Heart right ventricle (tissue), 16 donors: ENCODE results near the gene USP40. TPM values are rescaled to one million over a fixed set of nuclear protein-coding genes. Genes with fewer than 3 reads are reported as not detected.
"Not testable (repeated sequence)": the region's sequence is repeated elsewhere in the genome, so short reads cannot be mapped to it uniquely, and the experiment has no call there.

Experiments
- ATAC-seq, 8 donors: fragments of 200-7000 bp; cut with Tn5 transposase; one replicate each; pipeline ENCODE4 v1.9.1; 2020; ENCODE audit warnings: mild to moderate bottlenecking in 8 of 8, moderate library complexity in 8 of 8, moderate number of reproducible peaks in 1 of 8
- DNase-seq, 2 donors: peaks; one replicate each; pipeline ENCODE4 v3.0.0-alpha.2; 2020
- H3K27ac ChIP-seq, 10 donors: fragments of 200-600 bp; sonication (generic) in 2 of 10; one replicate each; pipeline versions ENCODE4 v1.5.0 to v1.8.0; 2020 to 2022; ENCODE audit warnings: mild to moderate bottlenecking in 3 of 10
- H3K27me3 ChIP-seq, 7 donors: fragments of 200-600 bp; one replicate each; pipeline ENCODE4 v1.8.0; 2021 to 2022; ENCODE audit warnings: mild to moderate bottlenecking in 2 of 7
- H3K36me3 ChIP-seq, 9 donors: fragments of 200-600 bp; sonication (generic) in 1 of 9; one replicate each; pipeline versions ENCODE4 v1.5.0 to v1.8.0; 2020 to 2022; ENCODE audit warnings: mild to moderate bottlenecking in 2 of 9
- H3K4me1 ChIP-seq, 9 donors: fragments of 200-600 bp; sonication (generic) in 1 of 9; one replicate each; pipeline versions ENCODE4 v1.5.0 to v1.8.0; 2020 to 2022; ENCODE audit warnings: mild to moderate bottlenecking in 4 of 9
- H3K4me3 ChIP-seq, 10 donors: fragments of 200-600 bp; sonication (generic) in 2 of 10; one replicate each; pipeline versions ENCODE4 v1.5.0 to v1.8.0; 2020 to 2022; ENCODE audit warnings: mild to moderate bottlenecking in 7 of 10, moderate library complexity in 2 of 10
- H3K9me3 ChIP-seq, 11 donors: fragments of 200-600 bp in 10 of 11; sonication (generic) in 2 of 11; one replicate each; pipeline versions ENCODE4 v1.5.0 to v1.8.0; 2013 to 2022; ENCODE audit warnings: mild to moderate bottlenecking in 2 of 11, control low read depth in 1 of 11, moderate library complexity in 1 of 11
- WGBS, 2 donors: extraction: QIAGEN DNeasy Blood & Tissue Kit; methylation state at CpG; one replicate each; pipeline ENCODE4 v1.1.7; 2013; ENCODE audit warnings: inconsistent platforms in 1 of 2; 5-methylcytosine and 5-hydroxymethylcytosine counted together
- intact Hi-C, 10 donors: fragments of 100-400 bp; cut with DNase I; formaldehyde crosslinking; loops; one replicate each; pipeline versions ENCODE4 v1.11.1 to v1.14.2; 2022
- polyA plus RNA-seq, 2 donors: library from polyadenylated mRNA; stranded (reverse); fragments of 200-250 nt; gene quantifications; one replicate each; pipeline ENCODE4 v1.2.3, GENCODE V29; 2013
- total RNA-seq, 10 donors: library from RNA; stranded (reverse); fragmentation: NEBNext Ultra II Directional in 3 of 10; extraction: Animal tissue kit (Norgen Biotek cat#: 25700) in 3 of 10; gene quantifications; one replicate each; pipeline versions ENCODE4 v1.2.1 to v1.2.4, GENCODE V29; 2021 to 2023
- TF ChIP-seq, protein P1 (sequence below), 9 donors: fragments of 200-600 bp; sonication (generic) in 2 of 9; IDR thresholded peaks; one replicate each; pipeline versions ENCODE4 v1.5.0 to v1.8.0; 2021 to 2022; ENCODE audit warnings: antibody characterized with exemption in 9 of 9, mild to moderate bottlenecking in 5 of 9, moderate library complexity in 1 of 9
- donor health status: Arrhythmogenic right ventricular cardiomyopathy.
- donor health status: ischemic (EF 13 %, LVEDD 7.1; RV severe dilation, severe dysfunction).
- donor health status: healthy with polysubstance abuse.
- donor health status: DM: no; HTN: yes; CAD: no.
- donor health status: DM: no; HTN: no; CAD: no.
- donor health status: ischemic (EF 25% LVEDD 6.9; RV normal size, moderate dysfunction).
- donor health status: ischemic (EF 25% LVEDD 5.7; RV mildly dilated, moderate dysfunction).
- donor health status: healthy.
- donor health status: DM: yes; HTN: yes; CAD: no.
- donor health status: Ischemic cardiomyopathy.
- donor health status: ischemic (EF 35%, LVEDD 5.7; RV mildly dilated, moderate dysfunction).
- donor health status: nonischemic (EF 11% LVEDD 7.7; RV severe dilation, severe dysfunction).
- donor health status: DM: yes; HTN: yes; CAD: no.
- donor health status: PGD.
- donor health status: ischemic (EF 29% LVEDD 5.4; RV normal size, mild dysfunction).
- donor health status: nonischemic (EF 23%, LVEDD 6.1; RV moderate dilation, normal function).

USP40 gene
- total and polyA plus RNA-seq, 12 donors = 9.1 to 32.8 (median 16.1) TPM

DNA sequence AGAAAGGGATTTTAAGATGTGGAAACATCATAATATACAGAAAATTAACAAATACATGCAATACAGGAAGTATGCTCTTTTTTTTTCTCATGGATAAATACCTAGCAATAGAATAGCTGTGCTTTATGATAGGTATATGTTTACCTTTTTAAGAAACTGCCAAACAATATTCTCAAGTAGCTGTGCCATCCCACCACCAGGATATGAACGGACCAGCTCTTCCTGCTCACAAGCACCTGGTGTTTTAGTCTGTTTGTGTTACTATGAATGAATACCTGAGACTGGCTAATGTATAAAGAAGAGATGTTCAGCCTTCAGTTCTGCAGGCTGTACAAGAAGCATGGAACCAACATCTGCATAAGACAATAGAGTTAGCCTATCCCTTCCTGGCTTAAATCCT, 30.9 kb upstream of the USP40 start:
- Histone ChIP-seq H3K4me3 (no peak overlapping the region), H3K9me3 (no peaks in the 10 kb centered on the region), H3K27me3 (peaks cover 0 to 16% (median 7%) of the 10 kb centered on the region in 7 donors), H3K4me1 (no peaks in the 10 kb centered on the region), H3K36me3 (no peaks in the 10 kb centered on the region), H3K27ac (no peak overlapping the region)
- ATAC-seq = no peak
- TF ChIP-seq, protein P1, sequence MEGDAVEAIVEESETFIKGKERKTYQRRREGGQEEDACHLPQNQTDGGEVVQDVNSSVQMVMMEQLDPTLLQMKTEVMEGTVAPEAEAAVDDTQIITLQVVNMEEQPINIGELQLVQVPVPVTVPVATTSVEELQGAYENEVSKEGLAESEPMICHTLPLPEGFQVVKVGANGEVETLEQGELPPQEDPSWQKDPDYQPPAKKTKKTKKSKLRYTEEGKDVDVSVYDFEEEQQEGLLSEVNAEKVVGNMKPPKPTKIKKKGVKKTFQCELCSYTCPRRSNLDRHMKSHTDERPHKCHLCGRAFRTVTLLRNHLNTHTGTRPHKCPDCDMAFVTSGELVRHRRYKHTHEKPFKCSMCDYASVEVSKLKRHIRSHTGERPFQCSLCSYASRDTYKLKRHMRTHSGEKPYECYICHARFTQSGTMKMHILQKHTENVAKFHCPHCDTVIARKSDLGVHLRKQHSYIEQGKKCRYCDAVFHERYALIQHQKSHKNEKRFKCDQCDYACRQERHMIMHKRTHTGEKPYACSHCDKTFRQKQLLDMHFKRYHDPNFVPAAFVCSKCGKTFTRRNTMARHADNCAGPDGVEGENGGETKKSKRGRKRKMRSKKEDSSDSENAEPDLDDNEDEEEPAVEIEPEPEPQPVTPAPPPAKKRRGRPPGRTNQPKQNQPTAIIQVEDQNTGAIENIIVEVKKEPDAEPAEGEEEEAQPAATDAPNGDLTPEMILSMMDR (IDR thresholded peaks at IDR 0.05) = no peak
- intact Hi-C loops = no loop called here
- DNase-seq = no peak
- WGBS, 2 donors = 52 to 67% methylated on average over 1 of the region's 1 CpG

GRCh38 chr2:233593201-233593600, 26.6 kb upstream of the USP40 start:
- no peaks in the 10 kb centered on the region for H3K4me1 ChIP-seq
- no peaks in the 10 kb centered on the region for H3K9me3 ChIP-seq
- no peaks in the 10 kb centered on the region for H3K36me3 ChIP-seq
- TF ChIP-seq, protein P1 (IDR thresholded peaks at IDR 0.05) = no peak
- no peak overlapping the region for H3K4me3 ChIP-seq
- no peak for ATAC-seq
- 81 to 83% methylated on average over 8 of the region's 8 CpGs for WGBS, 2 donors
- DNase-seq = no peak
- peaks cover 0 to 27% (median 3%) of the 10 kb centered on the region in 7 donors for H3K27me3 ChIP-seq
- H3K27ac ChIP-seq = no peak overlapping the region
- intact Hi-C loops = no loop called here

GRCh38 chr2:233592706-233593105, 26.1 kb upstream of the USP40 start:
- H3K9me3 ChIP-seq, ATAC-seq, DNase-seq, H3K4me3 ChIP-seq, intact Hi-C loops, H3K27ac ChIP-seq, H3K4me1 ChIP-seq, H3K36me3 ChIP-seq: not testable (repeated sequence)
- WGBS, 2 donors = 97 to 100% methylated on average over 1 of the region's 1 CpG
- H3K27me3 ChIP-seq = peaks cover 0 to 27% (median 3%) of the 10 kb centered on the region in 7 donors

- peaks cover 0 to 50% (median 13%) of the 10 kb centered on the region in 7 donors for H3K27me3 ChIP-seq
- DNase-seq (no peak), ATAC-seq (no peak)
- TF ChIP-seq, protein P1 (IDR thresholded peaks at IDR 0.05) = no peak
- no peaks in the 10 kb centered on the region for H3K36me3 ChIP-seq
- no peak overlapping the region for H3K4me3 ChIP-seq
- H3K9me3 ChIP-seq = no peaks in the 10 kb centered on the region
- WGBS, 2 donors = 83 to 88% methylated on average over 2 of the region's 2 CpGs
- H3K27ac ChIP-seq = no peak overlapping the region
- intact Hi-C loops = no loop called here
- no peaks in the 10 kb centered on the region for H3K4me1 ChIP-seq
Measured at GRCh38 chr2:233588400-233588799, 21.8 kb upstream of the USP40 start.

DNA sequence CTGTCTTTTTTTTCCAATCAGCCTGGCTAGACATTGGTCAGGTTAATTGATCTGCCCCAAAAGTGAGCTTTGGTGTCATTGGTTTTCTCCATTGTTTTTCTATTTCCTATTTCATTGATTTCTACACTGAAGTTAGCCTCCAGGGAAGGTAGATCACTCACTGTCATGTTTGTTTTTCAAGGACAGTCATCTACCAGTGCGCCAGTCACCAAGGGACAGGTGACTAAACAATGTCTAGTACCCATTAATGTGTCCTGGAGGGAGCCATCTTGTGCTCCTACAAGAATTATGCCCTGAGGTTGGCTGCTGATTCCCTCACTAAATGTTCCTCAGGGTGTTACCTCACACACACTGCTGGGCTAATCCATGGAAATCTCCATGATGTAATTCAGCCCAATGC, 17.6 kb upstream of the USP40 start:
- DNase-seq (no peak), ATAC-seq (no peak)
- H3K27me3 ChIP-seq = peaks cover 0 to 27% (median 4%) of the 10 kb centered on the region in 7 donors
- TF ChIP-seq, protein P1 (IDR thresholded peaks at IDR 0.05) = no peak
- H3K4me3 ChIP-seq = no peak overlapping the region
- H3K9me3 ChIP-seq = no peaks in the 10 kb centered on the region
- no peaks in the 10 kb centered on the region for H3K4me1 ChIP-seq
- H3K36me3 ChIP-seq = no peaks in the 10 kb centered on the region
- intact Hi-C loops = no loop called here
- no peak overlapping the region for H3K27ac ChIP-seq
- 86 to 94% methylated on average over 1 of the region's 1 CpG for WGBS, 2 donors

DNA sequence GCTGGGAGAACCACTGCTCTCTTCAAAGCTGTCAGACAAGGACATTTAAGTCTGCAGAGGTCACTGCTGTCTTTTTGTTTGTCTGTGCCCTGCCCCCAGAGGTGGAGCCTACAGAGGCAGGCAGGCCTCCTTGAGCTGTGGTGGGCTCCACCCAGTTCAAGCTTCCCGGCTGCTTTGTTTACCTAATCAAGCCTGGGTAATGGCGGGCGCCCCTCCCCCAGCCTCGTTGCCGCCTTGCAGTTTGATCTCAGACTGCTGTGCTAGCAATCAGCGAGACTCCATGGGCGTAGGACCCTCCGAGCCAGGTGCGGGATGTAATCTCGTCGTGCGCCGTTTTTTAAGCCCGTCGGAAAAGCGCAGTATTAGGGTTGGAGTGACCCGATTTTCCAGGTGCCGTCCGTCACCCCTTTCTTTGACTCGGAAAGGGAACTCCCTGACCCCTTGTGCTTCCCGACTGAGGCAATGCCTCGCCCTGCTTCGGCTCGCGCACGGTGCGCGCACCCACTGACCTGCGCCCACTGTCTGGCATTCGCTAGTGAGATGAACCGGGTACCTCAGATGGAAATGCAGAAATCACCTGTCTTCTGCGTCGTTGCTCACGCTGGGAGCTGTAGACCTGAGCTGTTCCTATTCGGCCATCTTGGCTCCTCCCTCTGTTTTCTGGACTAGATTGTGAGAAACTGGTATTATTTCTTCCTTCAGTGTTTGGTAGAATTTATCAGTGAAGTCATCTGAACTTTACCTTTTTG, 16.8 kb upstream of the USP40 start:
- H3K36me3 ChIP-seq, intact Hi-C loops, H3K4me1 ChIP-seq, H3K27ac ChIP-seq, H3K9me3 ChIP-seq, DNase-seq, ATAC-seq, H3K4me3 ChIP-seq: not testable (repeated sequence)
- 75 to 77% methylated on average over 32 to 35 of the region's 35 CpGs for WGBS, 2 donors
- peaks cover 0 to 22% (median 4%) of the 10 kb centered on the region in 7 donors for H3K27me3 ChIP-seq

DNA sequence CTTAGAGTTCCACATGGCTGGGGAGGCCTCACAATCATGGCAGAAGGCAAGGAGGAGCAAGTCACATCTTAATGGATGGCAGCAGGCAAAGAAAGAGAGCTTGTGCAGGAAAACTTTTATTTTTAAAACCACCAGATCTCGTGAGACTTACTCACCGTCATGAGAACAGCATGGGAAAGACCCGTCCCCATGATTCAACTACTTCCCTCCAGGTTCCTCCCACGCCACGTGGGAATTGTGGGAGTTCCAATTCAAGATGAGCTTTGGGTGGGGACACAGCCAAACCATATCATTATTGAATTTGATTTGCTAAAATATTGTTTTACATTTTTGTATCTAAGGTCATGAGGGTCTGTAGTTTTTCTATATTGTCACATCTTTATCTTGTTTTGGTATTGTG, 10.8 kb upstream of the USP40 start:
- 48 to 52% methylated on average over 5 of the region's 5 CpGs for WGBS, 2 donors
- not testable (repeated sequence) for ATAC-seq

More for the DNA sequence above, 10.8 kb upstream of the USP40 start:
- H3K36me3 ChIP-seq, H3K27ac ChIP-seq, intact Hi-C loops, H3K27me3 ChIP-seq, H3K4me1 ChIP-seq, DNase-seq, H3K4me3 ChIP-seq, H3K9me3 ChIP-seq: not testable (repeated sequence)
